HG03432 (cell line): Measurements from ENCODE around the gene CRLF1.
A peak's percentile ranks its signal among the peaks of the same experiment; 100 is the strongest.

ENCODE experiments used
- ATAC-seq: cut with Tn5 transposase; IDR thresholded peaks from one replicate; pipeline ENCODE4 v1.9.1; 2021; ENCODE audit warnings: mild to moderate bottlenecking, moderate library complexity; ENCODE audit not compliant: unreplicated experiment

CRLF1 gene

GRCh38 chr19:18562086-18562485, 44.5 kb downstream of the CRLF1 start:
- ATAC-seq: no peak

GRCh38 chr19:18559685-18560084, 46.9 kb downstream of the CRLF1 start:
- no peak for ATAC-seq

- no peak for ATAC-seq
These were observed 48.0 kb downstream of the CRLF1 start for GRCh38 chr19:18558604-18559003.

- peak; percentile 4 for ATAC-seq
These were observed 48.4 kb downstream of the CRLF1 start for GRCh38 chr19:18558202-18558555.

- ATAC-seq: peak; percentile 91
These were observed 49.0 kb downstream of the CRLF1 start, which contains the start of gene KXD1 for GRCh38 chr19:18557411-18558201. TSS of gene KXD1 (plus strand) at chr19:18557870. CDS start at chr19:18562057, 4,187 bp downstream.

GRCh38 chr19:18551631-18552030, 55.0 kb downstream of the CRLF1 start:
- no peak for ATAC-seq

GRCh38 chr19:18543814-18544475, 62.7 kb downstream of the CRLF1 start:
- ATAC-seq: peak; percentile 63
